Psoas muscle (tissue), 8 donors: ENCODE data around the gene SIDT2. TPM values are rescaled to one million over a fixed set of nuclear protein-coding genes. Genes with fewer than 3 reads are reported as not detected.

Experiments
- ATAC-seq, 4 donors: fragments of 200-7000 bp; cut with Tn5 transposase; one replicate each; pipeline ENCODE4 v1.9.1; 2020; ENCODE audit warnings: moderate library complexity in 3 of 4, mild to moderate bottlenecking in 2 of 4
- DNase-seq, 2 donors: peaks; one replicate each; pipeline ENCODE4 v3.0.0-alpha.2; 2020
- H3K27ac ChIP-seq: fragments of 200-600 bp; one replicate; pipeline ENCODE4 v1.8.0; 2022
- H3K27me3 ChIP-seq, 3 donors: fragments of 200-600 bp in 1 of 3; one replicate each; pipeline versions ENCODE4 v1.6.1 to v1.8.0; 2013 to 2022; ENCODE audit warnings: low read length in 2 of 3, mild to moderate bottlenecking in 2 of 3, moderate library complexity in 1 of 3; ENCODE audit not compliant: insufficient read depth in 3 of 3
- H3K36me3 ChIP-seq, 2 donors: fragments of 200-600 bp in 1 of 2; one replicate each; pipeline versions ENCODE4 v1.6.1 to v1.8.0; 2013 to 2022; ENCODE audit warnings: low read depth in 1 of 2, mild to moderate bottlenecking in 1 of 2, moderate library complexity in 1 of 2; ENCODE audit not compliant: insufficient read depth in 1 of 2
- H3K4me1 ChIP-seq: fragments of 200-600 bp; one replicate; pipeline ENCODE4 v1.8.0; 2022
- H3K4me3 ChIP-seq: fragments of 200-600 bp; one replicate; pipeline ENCODE4 v1.8.0; 2022; ENCODE audit warnings: mild to moderate bottlenecking
- H3K9me3 ChIP-seq: fragments of 200-600 bp; one replicate; pipeline ENCODE4 v1.8.0; 2022
- CTCF ChIP-seq: fragments of 200-600 bp; IDR thresholded peaks from one replicate; pipeline ENCODE4 v1.8.0; 2022; ENCODE audit warnings: antibody characterized with exemption
- WGBS, 3 donors: extraction: QIAGEN DNeasy Blood & Tissue Kit; methylation state at CpG; one replicate each; pipeline versions ENCODE4 v1.1.6 to v1.1.7; 2013; 5-methylcytosine and 5-hydroxymethylcytosine counted together
- intact Hi-C, 2 donors: fragments of 100-400 bp; cut with DNase I; formaldehyde crosslinking; loops; one replicate each; pipeline versions ENCODE4 v1.11.0 to v1.14.2; 2022
- polyA plus RNA-seq, 3 donors: library from polyadenylated mRNA; stranded (reverse); fragments of 200-250 nt; gene quantifications; one replicate each; pipeline ENCODE4 v1.2.3, GENCODE V29; 2013
- total RNA-seq, 4 donors: library from RNA; stranded (reverse); fragmentation: NEBNext Ultra II Directional in 2 of 4; extraction: Animal tissue kit (Norgen Biotek cat#: 25700) in 2 of 4; gene quantifications; one replicate each; pipeline versions ENCODE4 v1.2.1 to v1.2.4, GENCODE V29; 2021 to 2023
- donor health status: healthy with polysubstance abuse.
- donor health status: DM: no; HTN: no; CAD: no; lungs with moderate emphysema.
- donor health status: Bipolar disorder and iron deficiency.
- donor health status: healthy.
- donor health status: DM: yes; HTN: yes; CAD: no.
- donor health status: DM: no; HTN: no; CAD: no.
- donor health status: DM: no; HTN: no; CAD: no.
- donor health status: DM: yes; HTN: yes; CAD: no.

The SIDT2 gene
- total and polyA plus RNA-seq, 7 donors, result 7.1 to 22.8 (median 12.6) TPM

GRCh38 chr11:117210620-117211019 lies 32.1 kb downstream of the SIDT2 start:
- WGBS, 3 donors, result 95 to 98% (median 96%) methylated on average over 3 of the region's 3 CpGs

GRCh38 chr11:117212697-117213355 lies 34.3 kb downstream of the SIDT2 start:
- intact Hi-C loops, result no loop called here
- H3K36me3 ChIP-seq, result peaks cover 10 to 64% of the 10 kb centered on the region in 2 donors
- no peaks in the 10 kb centered on the region for H3K9me3 ChIP-seq
- no peak overlapping the region for H3K4me3 ChIP-seq
- H3K27ac ChIP-seq, result no peak overlapping the region
- ATAC-seq (no peak), DNase-seq (peak in 1 of 2 donors; percentile 4)
- H3K27me3 ChIP-seq, result no peaks in the 10 kb centered on the region
- no peak for TF ChIP-seq CTCF
- H3K4me1 ChIP-seq, result peaks cover 4% of the 10 kb centered on the region
- WGBS, 3 donors, result 86 to 93% (median 90%) methylated on average over 11 of the region's 11 CpGs

More at GRCh38 chr11:117210620-117211019, 32.1 kb downstream of the SIDT2 start:
- no peak for ATAC-seq
- no peaks in the 10 kb centered on the region for H3K9me3 ChIP-seq
- no peak for TF ChIP-seq CTCF
- intact Hi-C loops, result no loop called here
- H3K4me3 ChIP-seq, result no peak overlapping the region
- no peaks in the 10 kb centered on the region for H3K4me1 ChIP-seq
- no peaks in the 10 kb centered on the region for H3K27me3 ChIP-seq
- no peak overlapping the region for H3K27ac ChIP-seq
- no peak for DNase-seq
- H3K36me3 ChIP-seq, result peaks cover 7 to 43% of the 10 kb centered on the region in 2 donors

GRCh38 chr11:117214404-117215110 lies 36.0 kb downstream of the SIDT2 start:
- H3K4me1 ChIP-seq, result peaks cover 15% of the 10 kb centered on the region
- ATAC-seq (no peak), DNase-seq (peak in 1 of 2 donors; percentile 2)
- WGBS, 3 donors, result 83 to 90% (median 89%) methylated on average over 7 of the region's 7 CpGs
- no peak overlapping the region for H3K27ac ChIP-seq
- H3K36me3 ChIP-seq, result peaks cover 10 to 81% of the 10 kb centered on the region in 2 donors
- TF ChIP-seq CTCF, result no peak
- no peaks in the 10 kb centered on the region for H3K9me3 ChIP-seq
- no peak overlapping the region for H3K4me3 ChIP-seq
- intact Hi-C loops, result loop anchor here in 1 of 2 donors (5.0 kb wide), 1 partner anchor 32 kb away; no protein-coding TSS in a partner anchor
- H3K27me3 ChIP-seq, result no peaks in the 10 kb centered on the region

GRCh38 chr11:117217141-117218084 lies 38.9 kb downstream of the SIDT2 start:
- peaks cover 10 to 68% of the 10 kb centered on the region in 2 donors for H3K36me3 ChIP-seq
- peak overlapping the region; percentile 13 for H3K4me3 ChIP-seq
- DNase-seq, result no peak
- H3K9me3 ChIP-seq, result no peaks in the 10 kb centered on the region
- TF ChIP-seq CTCF, result no peak
- no peak for ATAC-seq
- H3K4me1 ChIP-seq, result peaks cover 42% of the 10 kb centered on the region
- 70 to 72% (median 71%) methylated on average over 11 of the region's 11 CpGs for WGBS, 3 donors
- peak overlapping the region; percentile 62 for H3K27ac ChIP-seq
- intact Hi-C loops, result loop anchor here in 1 of 2 donors (5.0 kb wide), 1 partner anchor 35 kb away; no protein-coding TSS in a partner anchor
- no peaks in the 10 kb centered on the region for H3K27me3 ChIP-seq
